HG03196 (cell line): Measurements from ENCODE around the gene TAGAP.
A peak's percentile ranks its signal among the peaks of the same experiment; 100 is the strongest.

Source experiments
- ATAC-seq: cut with Tn5 transposase; IDR thresholded peaks from one replicate; pipeline ENCODE4 v1.9.1; 2021; ENCODE audit not compliant: unreplicated experiment

Gene TAGAP

DNA sequence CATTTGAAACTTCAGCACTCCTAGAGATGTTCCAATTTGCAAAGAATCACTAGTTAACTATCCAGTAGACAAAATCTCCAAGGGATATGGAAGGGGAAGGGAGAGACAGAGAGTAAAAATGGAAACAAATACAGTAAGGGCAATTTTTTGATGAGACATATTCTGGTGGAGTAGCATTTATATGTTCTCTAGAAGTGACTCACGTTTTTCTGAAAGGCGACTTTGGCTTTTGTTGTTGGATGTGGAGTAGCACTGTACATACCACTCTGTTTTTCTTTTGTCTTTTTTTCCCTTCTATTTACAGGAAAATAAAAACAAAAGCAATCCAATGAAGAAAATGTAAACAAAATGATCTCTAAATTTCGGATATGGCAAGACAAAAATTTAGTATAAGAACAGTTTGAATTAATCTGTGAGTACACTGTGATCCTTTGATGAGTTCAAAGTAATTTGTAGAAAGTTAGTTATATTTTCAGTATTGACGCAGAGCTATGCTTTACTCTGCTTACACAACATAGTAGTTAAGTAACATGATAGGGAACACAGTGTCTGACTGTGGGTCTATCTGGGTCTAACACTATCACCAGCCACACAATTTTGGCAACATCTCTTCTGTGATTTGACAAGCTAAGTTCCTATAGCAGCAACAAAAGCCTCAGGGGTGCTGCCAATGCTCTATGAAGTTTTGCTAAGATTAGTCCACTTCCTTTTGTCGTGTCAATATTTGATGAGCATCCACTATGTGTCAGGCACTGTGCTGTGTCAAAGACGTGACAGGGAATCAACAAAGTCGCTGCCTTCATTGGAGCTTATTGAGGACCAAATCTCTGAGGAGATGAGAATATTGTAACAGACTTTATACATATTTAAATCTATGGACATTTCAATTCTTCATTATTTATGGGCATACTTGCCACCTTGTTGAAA, 27.3 kb upstream of the TAGAP start:
- ATAC-seq, result no peak

DNA sequence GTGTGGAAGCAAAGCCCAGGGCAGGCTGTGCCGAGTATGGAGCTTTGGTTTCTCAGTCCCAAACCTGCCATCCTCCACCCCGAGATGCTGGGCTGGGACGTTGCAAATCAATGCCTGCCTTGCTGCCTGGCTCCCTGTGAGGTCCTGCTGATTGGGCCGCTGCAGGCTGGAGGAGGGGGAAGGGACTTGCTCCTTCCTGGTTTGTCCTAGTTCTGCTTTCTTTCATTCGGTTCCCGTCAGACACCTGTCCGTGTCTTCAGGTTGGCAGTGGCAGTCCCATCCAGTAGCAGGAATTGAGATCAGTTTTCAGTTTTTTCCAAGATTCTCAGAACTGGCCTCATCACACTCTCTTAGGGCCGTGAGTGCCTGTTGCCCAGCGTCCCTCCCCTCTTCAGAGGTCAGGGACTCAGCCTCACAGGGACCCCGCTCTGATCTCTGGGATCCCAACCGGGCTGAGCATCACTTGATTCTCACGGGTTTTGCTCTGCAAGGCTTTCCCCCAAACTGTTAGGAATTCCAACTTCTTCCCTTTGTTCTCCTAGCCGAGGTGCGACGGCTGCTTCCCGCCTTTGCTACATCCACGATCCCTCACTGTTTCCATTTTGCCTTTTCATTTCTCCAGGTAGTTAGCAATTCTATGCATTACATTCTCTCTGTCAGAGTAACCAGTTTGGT, 24.2 kb upstream of the TAGAP start:
- ATAC-seq, result no peak

DNA sequence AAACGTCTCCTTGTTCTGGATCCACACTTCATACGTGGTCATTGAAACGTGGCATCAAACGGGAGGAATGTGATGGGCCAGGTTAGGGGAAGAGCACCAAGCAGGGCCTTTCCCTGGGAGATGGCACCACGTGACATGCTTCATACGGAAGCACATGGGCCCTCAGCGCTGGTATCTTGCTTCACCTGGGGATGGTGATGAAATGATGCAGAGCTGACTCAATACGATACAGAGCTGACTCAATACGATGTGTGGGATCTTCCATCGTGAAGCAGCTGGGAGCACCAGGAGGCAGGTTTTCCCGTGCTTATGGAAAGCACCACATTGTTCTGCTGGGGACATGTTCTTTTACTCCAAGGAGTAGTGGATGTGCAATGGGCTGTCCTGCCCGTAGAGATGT, 22.5 kb upstream of the TAGAP start:
- no peak for ATAC-seq

DNA sequence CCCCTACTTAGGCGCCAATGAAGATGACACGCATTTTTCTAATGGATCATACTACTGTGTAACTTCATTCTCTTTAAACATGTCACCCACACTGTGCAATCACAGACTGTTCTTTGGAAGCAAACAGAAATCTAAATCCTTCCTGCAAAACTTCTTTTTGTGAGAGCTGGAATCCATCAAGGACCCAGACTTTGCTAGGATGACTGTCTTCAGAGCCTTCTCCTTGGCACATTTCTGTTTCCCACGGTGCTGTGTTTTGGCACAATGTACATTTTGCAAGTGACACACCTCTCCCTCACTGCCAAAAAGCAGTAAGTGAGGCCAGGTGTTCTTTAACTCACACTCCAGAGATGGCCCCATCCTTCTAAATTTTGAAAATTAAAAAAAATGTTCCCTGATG, 21.7 kb upstream of the TAGAP start:
- ATAC-seq, result no peak

DNA sequence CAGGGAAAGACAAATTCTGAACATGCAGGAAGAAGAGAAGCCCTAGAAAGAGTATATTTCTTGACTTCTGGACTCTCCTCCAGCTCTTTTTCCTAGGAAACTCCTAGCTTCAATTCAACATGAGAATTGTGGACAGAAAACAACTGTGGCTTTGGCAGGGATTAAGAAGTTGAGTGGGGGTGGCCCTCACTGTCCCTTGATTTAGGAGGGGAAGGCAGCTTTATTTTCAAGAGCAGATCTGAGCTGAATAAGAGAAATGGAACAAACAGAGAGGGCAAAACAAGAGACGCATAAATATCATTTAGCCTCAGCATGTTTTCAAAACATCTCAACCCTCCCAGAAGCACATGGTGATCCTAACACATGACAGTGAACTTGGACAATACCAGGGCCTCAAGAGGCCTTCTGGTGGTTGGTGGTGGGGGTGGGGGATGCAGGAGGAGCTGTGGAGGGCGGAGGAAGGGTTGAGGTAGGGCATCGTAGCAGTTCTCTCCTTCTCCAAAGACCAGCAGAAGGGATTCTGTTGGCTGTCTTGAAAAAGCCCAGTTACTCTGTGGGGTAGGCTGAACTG, 21.1 kb upstream of the TAGAP start:
- no peak for ATAC-seq

DNA sequence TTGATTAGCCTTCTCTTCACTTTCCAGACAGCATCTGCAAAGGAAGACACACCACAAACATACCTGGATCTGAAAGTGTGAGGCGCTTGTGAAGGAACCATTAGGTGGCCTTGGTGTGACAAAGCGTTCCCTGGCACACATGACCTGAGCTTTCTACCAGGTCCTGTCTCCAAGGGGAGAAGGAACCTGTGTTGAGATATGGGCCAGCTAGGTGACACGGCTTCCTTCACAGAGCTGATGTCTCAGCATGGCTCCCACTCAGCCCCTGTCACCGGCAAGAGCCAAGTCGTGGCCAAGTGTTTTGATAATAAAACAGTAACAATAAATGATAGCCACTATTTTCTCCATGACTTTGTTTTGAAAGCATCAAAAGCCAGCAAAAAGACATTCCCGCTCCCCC, 20.3 kb upstream of the TAGAP start:
- ATAC-seq, result no peak

DNA sequence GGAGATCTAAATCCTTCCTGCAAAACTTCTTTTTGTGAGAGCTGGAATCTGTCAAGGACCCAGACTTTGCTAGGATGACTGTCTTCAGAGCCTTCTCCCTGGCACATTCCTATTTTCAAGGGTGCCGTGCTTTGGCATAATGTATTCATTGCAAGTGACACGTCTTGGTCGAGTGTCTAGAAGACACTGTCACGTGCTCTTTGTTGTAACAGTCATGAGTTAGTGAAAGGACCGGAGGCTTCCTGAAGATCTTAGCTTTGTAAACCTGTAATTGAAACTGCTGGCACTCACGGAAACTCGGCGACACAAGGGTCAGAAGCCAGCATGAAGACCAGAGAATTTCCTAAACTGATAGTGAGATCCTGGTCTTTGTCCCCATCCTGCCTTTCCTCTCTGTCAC, 19.7 kb upstream of the TAGAP start:
- ATAC-seq, result no peak

DNA sequence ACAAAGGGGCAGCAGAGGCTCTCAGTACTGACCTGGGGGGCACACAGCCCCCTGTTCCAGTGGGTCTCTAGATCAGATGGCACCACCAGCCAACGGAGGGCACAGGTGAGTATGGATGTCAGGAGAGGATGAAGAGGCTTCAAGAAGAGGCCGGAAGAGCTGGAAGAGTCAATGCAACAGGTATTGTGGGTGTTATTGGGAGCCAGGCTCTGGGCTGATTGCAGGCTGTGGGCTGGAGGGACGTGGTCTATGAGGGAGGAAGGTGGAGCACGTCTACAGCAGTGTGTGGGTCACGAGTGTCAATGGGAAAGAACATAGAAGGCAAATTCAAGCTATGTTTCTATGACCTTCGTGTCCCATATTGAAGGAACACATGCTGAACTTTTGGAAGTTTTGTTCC, 18.8 kb upstream of the TAGAP start:
- no peak for ATAC-seq

DNA sequence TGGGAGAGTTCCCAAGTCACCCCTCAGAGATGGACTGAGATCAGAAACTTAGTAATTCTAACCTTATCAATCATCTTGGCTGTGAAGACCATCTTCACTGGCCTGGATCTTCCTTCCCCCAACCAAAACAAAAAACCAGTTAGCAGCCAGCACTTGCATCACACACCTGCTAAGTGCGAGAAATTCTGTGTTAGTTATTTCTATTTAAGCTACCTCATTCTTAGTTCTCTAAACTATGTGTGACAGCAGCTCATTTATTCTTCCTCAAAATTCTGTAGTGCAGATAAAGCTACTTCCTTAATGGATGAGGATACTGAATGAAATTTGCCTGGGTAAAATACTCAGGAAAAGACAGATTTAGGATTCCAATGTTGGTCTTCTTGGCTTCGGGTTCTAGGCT, 18.2 kb upstream of the TAGAP start:
- ATAC-seq, result no peak

DNA sequence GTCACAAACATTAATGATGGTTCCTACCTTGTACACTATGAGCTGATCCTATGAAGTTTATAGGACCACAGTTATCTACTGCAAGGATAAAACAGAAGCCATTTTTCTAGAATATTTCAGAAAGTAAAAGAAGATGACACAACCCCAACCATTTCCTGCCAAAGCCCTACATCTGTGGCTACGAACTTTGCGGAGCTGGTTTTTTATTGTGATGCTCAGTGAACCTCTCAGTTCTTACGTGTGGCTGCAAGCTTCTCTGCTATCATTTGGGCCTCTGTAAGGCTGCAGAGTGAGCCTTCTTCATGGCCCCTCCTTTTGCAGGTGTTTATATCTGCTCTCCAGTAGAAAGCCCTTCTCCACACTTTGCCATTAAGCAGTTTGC, 17.8 kb upstream of the TAGAP start:
- peak; percentile 59 for ATAC-seq

DNA sequence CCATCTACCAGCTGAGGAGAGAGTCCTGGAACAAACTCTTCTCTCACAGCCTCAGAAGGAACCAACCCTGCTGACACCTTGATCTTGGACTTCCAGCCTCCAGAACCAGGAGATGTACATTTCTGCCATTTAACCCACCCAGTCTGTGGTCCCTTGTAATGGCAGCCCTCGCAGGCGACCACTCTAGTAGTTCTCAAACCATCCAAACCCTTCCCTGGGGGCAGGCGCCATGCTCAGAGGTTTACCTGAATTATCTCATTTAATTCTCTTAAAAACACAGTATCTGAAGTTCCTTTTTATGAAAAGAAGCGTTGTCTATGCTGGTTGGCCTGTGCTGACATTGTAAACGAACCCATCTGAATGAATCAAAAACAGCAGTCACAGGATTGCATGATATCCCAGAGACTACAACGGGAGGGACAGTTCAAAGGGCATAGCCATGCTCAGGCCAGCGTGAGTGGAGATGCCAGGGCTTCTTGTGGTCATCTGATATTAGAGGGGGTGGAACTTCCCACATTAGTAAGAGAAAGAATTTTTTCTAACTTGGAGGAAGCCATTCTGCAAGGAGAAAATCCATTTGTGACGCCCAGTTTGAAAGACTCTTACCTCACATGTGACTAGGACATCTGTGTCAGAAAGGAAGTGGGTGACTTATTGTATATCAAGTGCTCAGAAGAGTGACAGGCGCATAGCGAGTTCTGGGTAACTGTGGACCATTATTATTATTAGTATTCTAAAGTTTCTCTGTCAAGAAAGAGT, 17.2 kb upstream of the TAGAP start:
- peak; percentile 53 for ATAC-seq

DNA sequence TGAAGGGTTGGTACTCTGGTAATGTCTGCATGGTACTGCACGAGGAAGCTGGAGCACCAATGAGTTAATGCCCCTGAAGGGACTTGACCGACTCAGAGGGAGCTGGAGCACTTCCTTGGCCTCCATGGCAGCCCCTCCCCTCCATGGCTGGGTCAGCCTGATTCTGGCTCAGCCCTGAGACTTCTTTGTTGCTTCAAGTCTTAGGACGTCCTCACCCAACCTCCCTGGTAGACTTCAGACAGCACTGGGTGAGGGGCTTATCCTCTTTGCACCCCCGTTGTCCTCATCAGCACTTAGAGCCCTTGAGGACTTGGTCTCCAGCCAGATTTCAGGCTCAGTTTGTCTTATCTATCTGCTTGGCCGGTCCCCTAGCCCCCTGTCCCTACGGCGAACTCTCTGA, 16.4 kb upstream of the TAGAP start:
- no peak for ATAC-seq

DNA sequence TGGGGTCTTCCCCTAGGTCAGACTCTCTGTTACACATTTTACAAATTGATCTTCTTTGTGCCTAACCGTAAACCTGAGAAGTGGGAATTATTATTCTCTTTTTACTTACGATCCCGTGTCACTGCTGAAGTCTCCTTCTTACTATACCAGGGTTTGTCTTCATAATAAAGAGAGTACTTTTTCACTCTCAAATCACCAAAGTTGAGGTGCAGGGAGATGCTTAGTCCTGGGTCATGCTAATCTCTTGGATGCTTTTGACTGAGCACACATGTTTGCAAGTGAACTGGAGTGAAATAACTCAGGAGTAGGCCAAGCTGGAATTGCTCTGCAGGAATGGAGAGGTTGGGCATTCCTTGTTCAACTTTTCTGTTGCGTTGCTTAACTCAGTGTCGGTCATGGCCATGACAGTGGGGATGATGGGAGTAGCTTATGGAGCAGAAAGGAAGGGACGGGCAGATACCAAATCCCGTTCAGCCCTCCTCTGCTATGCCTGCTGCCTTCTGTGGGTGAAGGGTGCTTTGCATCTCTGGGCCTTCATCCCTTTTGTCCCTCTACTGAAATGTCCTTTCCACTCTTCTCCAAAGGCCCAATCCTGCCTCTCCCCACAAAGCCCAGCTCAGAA, 15.2 kb upstream of the TAGAP start:
- no peak for ATAC-seq

DNA sequence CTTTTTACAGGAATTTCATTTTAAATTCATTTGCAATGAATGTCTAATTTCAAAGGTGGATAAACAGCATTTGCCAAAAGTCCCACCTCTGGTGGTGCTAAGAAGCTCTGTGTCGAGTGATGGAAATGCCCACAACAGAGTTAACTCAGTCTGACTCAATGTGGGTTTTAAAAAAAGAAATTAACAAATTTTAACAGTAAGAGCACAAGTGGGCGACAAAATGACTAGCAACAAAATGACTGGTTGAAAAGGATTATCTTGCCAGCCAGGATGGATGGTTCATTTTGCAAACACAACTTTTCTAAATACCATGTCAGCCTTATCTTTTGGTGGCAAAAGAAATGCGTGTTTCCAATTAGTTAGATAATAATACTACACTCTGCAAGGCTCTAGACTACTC, 14.3 kb upstream of the TAGAP start:
- no peak for ATAC-seq

DNA sequence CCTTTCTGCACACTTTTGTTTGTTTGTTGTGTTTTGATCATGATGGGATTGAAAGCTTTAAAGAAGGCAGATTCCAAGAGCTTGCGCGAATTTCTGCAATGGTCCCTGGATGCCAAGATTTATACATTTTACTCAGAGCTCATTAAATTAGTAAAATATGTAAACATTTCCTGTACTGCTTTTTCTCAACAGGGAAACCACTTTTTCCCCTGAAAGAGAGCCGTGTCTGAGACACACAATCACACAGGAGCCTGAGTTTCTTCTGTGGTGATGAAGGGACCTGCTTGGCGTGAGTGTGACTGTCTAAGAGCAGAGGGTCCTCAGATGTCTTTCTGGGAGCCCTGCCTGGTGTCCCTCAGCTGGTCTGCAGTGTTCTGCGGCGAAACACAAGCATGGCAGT, 12.1 kb upstream of the TAGAP start:
- ATAC-seq, result no peak

DNA sequence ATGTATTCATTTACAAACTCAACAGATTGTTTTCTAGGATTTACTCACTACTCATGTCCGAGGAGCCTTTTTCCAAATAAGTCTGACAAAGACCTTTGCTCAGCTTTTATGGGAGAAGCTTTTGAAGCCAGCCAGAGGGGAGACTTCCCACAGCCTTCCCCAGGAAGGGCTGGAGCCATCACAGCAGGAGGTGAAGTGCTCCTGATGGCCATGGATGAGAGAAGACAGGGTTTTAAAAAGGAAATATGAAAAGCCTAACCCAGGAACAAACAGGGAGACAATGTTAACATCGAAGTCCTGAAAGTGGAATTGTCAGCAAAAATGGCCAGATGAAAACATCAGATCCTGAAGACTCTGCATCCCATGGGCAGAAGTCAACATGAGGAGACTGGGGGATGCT, 11.6 kb upstream of the TAGAP start:
- ATAC-seq, result no peak

DNA sequence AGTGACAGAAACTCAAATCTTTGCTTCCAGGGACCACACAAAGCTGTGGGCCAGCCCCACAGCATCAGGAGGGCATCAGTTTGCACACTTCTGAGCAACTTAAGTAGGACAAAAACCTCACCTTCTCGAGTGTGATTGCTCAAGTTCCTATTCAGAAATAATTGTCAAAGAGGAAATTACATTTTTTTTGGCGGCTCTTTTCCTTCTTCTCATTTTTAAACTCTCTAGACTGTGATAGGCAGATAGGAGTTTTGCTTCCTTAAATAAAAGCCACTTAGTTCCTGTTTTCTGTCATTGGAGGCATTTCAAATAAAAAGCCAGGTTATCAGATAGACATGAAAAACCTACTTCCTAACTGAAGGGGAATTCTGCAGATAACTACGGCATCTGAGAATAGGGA, 11.2 kb upstream of the TAGAP start:
- ATAC-seq, result no peak

DNA sequence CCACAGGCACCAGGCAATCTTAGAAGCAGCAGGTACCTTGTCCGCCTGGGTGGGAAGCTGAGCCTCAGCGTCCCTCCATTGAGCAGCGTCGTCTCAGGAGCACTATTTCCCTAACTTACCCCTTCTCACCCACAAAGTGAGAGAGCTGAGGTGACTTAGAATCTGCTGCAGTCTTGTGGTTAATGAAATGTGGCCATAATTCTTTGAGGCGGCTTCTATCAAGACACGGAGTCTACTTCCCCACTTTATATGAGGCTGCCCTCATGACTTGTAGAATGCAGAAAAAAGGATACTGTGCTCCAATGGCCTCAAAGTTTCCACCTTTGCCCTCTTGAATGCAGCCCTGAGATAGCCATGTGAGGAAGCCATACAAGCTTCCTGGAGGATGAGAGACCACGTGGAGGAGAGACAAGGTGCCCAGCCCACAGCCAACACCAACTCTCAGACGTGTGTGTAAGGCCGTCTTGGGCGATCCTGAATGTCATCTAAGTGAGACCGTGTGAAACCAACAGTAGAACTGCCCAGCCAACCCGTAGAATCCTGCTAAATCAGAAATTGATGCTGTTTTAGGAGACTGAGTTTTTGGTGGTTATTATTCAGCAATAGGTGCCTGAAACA, 9.1 kb upstream of the TAGAP start:
- no peak for ATAC-seq

DNA sequence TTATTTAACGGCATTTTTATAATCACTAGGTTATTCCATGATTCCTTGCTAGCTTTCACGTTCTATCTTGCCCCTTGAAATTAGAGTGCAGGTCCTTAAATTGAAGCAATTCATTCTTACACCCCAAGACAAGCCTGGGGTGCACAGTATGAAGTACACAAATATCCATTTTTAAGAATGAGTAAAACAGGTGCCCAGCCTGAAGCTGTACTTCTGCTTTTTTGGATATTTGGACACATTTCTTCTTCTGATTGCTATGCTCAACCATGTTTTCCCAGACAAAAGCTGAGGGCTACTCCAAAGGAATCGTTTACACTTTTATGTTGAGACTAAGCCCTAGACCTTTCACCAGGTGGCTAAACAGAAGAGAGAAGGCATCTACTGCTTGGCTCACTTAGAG, 7.9 kb upstream of the TAGAP start:
- ATAC-seq, result no peak

DNA sequence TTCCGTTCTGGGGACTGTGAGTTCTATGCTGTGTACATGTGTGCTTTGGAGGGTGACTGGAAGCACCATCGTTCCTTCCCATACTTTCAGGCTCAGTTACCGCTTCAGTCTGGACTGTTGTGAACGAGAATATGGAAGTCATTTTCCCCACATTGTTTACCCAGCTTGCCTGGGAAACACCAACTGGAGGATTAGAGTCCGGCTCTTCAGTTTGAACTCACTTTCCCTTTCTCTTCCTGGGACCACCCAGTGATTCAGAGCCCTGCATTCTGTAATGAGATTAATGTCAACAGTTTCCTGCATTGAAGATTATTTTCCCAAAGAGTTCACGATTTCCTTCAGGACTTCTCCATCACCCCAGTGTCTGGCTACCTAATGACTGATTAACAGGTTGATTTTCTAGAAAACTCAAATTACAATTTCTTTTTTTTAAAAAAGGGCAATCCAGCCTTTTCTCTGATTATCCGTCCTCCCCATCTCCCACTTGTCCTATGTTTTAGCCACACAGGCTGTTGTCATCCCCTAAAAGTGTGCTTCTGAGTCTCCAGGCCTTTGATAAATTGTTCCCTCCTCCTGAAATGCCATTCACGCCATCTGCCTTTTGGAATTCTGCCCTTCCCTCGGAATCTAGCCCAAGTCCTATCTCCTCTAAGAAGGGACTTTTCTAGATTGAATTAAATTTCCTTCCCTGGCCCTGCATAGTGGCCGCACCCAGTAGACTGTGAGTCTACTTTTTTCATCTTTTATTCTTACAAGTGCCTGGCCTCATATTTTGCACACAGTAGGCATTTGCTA, 3.3 kb upstream of the TAGAP start:
- ATAC-seq, result no peak
